ENCODE measurements around the gene KCNQ1.

DNA sequence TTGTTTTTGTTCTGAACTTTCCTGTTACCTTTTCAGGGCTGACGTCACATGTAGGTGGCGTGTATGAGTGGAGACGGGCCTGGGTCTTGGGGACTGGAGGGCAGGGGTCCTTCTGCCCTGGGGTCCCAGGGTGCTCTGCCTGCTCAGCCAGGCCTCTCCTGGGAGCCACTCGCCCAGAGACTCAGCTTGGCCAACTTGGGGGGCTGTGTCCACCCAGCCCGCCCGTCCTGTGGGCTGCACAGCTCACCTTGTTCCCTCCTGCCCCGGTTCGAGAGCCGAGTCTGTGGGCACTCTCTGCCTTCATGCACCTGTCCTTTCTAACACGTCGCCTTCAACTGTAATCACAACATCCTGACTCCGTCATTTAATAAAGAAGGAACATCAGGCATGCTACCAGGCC is 47.8 kb upstream of the KCNQ1 start:
- TF ChIP-seq, protein P1, sequence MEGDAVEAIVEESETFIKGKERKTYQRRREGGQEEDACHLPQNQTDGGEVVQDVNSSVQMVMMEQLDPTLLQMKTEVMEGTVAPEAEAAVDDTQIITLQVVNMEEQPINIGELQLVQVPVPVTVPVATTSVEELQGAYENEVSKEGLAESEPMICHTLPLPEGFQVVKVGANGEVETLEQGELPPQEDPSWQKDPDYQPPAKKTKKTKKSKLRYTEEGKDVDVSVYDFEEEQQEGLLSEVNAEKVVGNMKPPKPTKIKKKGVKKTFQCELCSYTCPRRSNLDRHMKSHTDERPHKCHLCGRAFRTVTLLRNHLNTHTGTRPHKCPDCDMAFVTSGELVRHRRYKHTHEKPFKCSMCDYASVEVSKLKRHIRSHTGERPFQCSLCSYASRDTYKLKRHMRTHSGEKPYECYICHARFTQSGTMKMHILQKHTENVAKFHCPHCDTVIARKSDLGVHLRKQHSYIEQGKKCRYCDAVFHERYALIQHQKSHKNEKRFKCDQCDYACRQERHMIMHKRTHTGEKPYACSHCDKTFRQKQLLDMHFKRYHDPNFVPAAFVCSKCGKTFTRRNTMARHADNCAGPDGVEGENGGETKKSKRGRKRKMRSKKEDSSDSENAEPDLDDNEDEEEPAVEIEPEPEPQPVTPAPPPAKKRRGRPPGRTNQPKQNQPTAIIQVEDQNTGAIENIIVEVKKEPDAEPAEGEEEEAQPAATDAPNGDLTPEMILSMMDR (IDR thresholded peaks at IDR 0.05): no peak
- TF ChIP-seq EP300 (IDR thresholded peaks at IDR 0.05) (no peak), POLR2AphosphoS5 (IDR thresholded peaks at IDR 0.05) (no peak), POLR2A (IDR thresholded peaks at IDR 0.05) (no peak)
